Uterus (tissue), 2 donors: ENCODE measurements around the gene PSMB2.

Experiments
- POLR2A ChIP-seq, 2 donors: fragments of 450-650 bp; IDR thresholded peaks; one replicate each; pipeline ENCODE4 v1.6.1; 2016; ENCODE audit warnings: antibody characterized with exemption in 2 of 2, mild to moderate bottlenecking in 1 of 2, moderate library complexity in 1 of 2
- TF ChIP-seq, protein P1 (sequence below), 4 experiments: fragments of 200-600 bp in 2 of 4; fragments of 450-650 bp in 2 of 4; sonication (generic) in 2 of 4; IDR thresholded peaks; one replicate each; pipeline ENCODE4 v1.5.1; 2016 to 2019; ENCODE audit warnings: antibody characterized with exemption in 4 of 4, mild to moderate bottlenecking in 2 of 4, moderate library complexity in 1 of 4

DNA sequence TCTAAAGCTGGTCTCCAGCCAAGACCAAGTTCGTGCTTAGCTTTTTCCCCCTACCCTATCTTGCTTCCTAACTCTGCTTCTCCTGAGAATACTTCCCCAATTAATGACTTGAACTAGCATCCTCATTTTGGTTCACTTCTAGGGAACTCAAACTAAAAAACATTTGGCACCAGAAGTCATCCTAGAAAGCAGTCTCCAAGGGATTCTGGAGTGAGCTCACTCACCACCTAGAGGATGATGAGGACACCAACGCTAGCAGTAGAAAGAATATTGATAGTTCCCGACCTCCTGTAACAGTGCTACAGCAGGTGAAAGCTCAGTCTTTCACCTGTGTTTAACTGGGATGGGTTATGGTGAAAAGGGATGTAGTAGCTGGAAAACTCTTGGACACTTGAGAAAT lies 4.7 kb upstream of the PSMB2 start:
- TF ChIP-seq, protein P1, sequence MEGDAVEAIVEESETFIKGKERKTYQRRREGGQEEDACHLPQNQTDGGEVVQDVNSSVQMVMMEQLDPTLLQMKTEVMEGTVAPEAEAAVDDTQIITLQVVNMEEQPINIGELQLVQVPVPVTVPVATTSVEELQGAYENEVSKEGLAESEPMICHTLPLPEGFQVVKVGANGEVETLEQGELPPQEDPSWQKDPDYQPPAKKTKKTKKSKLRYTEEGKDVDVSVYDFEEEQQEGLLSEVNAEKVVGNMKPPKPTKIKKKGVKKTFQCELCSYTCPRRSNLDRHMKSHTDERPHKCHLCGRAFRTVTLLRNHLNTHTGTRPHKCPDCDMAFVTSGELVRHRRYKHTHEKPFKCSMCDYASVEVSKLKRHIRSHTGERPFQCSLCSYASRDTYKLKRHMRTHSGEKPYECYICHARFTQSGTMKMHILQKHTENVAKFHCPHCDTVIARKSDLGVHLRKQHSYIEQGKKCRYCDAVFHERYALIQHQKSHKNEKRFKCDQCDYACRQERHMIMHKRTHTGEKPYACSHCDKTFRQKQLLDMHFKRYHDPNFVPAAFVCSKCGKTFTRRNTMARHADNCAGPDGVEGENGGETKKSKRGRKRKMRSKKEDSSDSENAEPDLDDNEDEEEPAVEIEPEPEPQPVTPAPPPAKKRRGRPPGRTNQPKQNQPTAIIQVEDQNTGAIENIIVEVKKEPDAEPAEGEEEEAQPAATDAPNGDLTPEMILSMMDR (IDR thresholded peaks at IDR 0.05) = no peak
- TF ChIP-seq POLR2A (IDR thresholded peaks at IDR 0.05) = no peak
